ENCODE data around the gene DNMBP.
"Not testable (repeated sequence)": the region's sequence is repeated elsewhere in the genome, so short reads cannot be mapped to it uniquely, and the experiment has no call there.

Gene DNMBP

DNA sequence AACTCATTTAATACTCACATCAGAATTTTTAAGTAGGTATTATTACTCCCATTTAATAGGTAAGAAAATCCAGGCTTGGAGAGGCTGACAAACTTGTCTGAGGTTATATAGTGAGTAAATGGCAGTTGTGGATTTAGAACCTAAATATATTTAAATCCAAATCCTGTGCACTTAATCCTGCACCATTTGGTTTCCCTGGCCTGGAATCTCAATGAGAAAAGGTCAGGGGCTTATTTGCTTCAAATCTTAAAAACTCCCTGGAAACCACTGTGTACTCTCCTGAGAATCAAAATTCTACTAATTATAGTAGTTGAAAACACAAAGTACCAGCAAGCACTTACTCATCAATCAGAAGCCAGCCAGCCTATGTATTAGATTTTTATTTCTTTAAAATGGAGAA lies 97.7 kb downstream of the DNMBP start:
- no peak for DNase-seq

DNA sequence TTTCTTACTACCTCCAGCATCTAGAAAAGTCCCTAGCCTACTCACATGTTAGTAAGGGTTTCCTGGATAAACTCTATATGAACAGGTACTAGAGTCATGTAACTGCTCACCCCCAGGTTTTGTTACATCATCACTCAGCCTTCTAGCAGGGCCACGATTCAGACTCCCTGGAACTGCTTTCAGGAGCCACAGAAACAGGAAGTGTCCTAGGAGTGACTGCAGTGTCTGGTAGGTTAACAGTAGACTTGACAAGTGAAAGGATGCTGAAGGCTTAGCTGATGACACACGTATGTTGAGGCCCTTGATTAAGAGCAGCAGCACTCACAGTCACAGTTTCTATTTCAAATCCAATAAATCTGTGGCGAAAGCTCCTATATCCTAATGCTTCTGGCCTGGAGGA lies 101.2 kb downstream of the DNMBP start:
- no peak for DNase-seq

DNA sequence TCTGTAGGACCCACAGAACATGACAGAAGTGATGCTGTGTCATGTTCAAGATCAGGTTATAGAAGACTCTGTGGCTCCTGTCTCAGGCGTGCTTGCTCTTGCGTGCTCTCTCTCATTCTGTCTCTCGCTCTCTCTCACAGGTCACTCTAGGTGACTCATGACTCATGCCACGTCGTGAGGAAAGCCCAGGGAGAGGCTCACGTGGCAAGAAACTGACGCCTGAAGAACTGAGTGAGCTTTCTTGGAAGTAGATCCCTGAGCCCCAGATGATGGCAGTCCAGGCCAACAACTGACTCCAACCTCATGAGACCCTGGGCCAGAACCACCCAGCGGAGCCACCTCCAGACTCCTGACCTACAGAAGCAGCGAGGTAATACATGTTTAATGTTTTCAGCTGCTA lies 103.3 kb downstream of the DNMBP start:
- DNase-seq, result no peak

DNA sequence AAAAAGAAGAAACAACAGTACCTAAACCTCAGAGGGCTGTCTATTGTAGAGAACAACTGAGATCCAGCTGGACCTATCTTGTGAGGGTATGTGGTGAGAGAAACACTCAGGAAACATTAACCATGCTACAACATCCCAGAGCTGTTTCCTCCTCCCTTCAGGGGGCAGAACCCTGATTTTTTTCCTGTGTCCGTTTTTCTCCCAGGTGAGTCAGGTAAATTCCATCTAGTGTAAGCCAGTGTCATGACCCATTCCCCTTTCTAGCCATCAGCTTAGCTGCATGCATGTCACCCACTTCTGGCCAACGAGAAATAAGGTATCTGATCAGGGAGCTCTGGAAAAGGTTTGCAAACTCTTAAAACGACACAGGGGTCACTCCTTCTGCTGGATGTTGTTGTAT lies 103.8 kb downstream of the DNMBP start:
- no peak for DNase-seq

DNA sequence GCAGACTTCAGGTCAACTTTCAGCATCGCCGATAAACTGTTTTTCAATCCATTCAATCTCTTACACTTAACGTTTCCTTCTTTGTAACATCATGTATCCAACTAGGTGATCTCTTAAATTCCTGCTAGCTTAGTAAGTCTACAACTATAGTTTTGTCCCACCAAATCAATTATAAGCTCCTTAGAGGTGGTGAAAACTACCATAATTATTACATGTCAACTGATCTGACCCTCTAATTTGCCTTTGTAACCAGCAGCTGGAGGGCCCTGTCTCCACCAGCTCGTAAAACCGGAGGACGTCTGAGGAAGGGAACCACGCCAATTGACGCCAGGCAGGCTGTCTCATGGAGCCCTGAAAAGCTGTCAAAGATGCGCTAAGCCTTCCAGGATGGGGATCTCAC lies 113.9 kb downstream of the DNMBP start:
- DNase-seq, result no peak

DNA sequence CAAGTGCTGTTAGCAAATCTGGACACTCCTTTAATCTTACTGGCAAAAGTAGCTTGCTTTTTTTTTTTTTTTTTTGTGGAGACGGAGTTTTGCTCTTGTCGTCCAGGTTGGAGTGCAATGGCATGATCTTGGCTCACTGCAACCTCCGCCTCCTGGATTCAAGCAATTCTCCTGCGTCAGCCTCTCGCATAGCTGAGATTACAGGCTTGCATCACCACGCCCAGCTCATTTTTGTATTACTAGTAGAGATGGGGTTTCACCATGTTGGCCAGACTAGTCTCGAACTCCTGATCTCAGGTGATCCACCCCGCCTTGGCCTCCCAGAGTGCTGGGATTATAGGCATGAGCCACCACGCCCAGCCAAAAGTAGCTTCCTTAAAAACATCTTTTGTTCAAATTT lies 114.7 kb downstream of the DNMBP start:
- not testable (repeated sequence) for DNase-seq

DNA sequence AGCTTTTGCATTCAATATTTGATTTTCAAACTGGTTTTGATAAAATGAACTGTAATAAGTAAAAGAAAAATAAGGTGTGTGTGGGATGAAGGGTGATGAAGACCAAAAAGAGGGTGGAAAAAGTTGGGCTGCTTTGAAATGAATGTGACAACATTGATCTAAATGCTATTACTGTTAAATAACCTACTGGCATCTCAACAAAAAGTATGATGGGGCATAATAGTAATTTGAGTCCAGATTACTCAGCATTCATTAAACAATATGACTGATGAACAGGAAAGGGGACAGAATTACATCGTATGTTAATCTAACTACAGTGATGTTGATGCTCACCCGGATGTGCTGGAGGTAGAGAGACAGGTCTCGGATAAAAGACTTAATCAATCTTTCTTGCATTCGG lies 115.1 kb downstream of the DNMBP start:
- no peak for DNase-seq

DNA sequence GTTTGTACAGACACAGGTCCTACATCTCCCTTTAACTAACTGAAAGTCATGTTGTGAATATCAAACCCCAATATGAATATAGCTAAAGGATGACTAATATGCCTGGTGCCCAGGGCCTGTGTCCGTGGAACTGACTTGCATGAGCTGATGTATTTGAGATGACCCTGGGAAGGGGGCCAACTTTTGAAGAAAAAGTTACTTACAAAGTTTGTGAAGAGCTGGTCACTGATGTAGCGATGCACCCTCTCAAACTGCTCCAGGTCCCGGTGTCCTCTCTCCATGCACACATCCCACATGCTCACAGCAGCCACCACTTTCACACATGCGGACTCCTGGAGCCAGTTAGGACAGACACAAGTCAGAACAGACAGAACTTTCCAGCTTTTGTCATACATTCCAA lies 121.1 kb downstream of the DNMBP start:
- no peak for DNase-seq

DNA sequence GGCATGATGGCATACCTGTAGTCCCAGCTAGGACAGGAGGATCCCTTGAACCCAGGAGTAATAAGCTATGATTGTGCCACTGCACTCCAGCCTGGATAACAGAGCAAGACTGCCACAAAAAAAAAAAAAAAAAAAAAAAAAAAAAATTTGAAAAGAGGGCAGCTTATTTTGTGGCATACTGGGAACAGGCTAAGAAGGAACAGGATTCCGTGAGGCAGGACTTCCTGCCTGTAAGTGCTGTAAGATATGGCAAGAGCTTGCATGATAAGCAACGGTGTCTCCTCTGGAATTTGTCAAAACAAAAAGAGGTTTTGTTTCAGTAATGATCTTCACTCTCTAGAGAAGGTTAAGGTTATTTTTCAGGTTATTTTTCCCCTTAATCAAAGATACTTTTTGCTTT lies 126.2 kb downstream of the DNMBP start:
- no peak for DNase-seq

DNA sequence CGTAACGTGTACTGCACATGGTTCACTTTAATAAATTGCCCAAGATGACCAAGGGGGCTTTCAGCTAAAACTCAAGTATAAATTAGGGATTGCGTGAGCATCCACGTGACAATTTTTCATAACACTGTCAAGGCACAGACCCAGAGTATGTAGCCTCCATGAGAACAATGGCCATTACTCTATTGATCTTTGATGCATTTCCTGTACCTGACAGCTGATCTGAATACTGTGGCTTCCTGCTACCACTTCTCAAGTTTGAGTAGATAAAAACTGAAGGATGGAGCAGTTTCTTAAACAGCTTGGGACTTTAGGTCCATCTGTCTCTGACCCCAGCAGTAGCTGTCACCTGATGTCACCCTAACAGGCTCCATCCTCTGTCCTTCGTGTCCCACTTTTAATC lies 128.4 kb downstream of the DNMBP start:
- no peak for DNase-seq

DNA sequence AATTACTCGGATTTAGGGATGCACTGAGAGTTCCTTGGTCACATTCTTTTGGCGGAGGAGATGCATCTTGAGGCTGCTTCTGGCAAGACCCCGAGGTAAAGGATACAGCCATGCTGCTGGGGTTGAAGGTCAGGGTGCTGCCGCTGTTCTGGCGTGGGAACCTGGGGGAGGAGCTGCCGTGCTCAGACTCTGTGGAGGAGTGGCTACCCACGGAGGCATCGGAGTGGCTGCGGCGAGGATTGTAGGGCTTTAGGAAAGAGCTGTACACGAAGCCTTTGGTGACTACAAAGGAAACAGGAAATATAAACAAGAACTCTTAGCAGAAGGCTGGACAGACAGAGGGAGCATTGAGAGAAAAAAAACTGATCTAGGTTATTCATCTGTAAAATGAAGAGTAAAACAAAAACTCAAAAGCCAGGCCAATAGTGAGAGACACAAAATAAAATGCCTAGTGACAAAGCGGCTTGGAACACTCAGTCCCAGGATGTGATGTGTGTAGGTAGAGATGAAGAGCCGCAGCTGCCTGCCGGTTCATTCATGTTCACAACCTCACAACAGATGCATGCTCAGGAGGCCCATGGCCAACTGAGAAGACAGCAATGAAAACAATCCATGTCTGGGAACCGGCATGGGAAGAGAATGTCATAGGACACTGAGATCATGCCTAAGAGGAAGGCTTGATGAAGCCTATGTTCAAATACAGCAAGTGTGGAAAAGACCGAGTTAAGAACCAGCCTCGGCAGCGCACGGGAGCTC lies 129.5 kb downstream of the DNMBP start:
- DNase-seq, result no peak

DNA sequence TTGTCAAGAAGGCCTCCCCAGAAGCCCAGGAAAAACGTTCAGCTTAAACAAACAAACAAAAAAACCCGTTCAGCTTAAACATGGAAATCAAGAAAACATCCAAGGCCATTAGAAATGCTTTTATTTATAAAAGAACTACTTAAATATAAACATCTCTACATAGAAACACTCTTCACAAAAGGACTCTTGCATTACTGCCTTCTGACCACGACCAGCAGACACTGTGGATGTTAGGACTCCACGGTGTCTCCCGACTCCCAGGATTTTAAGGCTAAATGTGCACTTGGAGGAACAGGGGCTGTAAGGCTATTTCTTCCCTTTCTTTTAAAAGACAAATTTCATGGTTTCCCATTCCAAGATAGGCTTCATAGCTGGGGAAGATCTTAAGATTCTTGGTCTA lies 134.3 kb downstream of the DNMBP start:
- DNase-seq, result no peak

DNA sequence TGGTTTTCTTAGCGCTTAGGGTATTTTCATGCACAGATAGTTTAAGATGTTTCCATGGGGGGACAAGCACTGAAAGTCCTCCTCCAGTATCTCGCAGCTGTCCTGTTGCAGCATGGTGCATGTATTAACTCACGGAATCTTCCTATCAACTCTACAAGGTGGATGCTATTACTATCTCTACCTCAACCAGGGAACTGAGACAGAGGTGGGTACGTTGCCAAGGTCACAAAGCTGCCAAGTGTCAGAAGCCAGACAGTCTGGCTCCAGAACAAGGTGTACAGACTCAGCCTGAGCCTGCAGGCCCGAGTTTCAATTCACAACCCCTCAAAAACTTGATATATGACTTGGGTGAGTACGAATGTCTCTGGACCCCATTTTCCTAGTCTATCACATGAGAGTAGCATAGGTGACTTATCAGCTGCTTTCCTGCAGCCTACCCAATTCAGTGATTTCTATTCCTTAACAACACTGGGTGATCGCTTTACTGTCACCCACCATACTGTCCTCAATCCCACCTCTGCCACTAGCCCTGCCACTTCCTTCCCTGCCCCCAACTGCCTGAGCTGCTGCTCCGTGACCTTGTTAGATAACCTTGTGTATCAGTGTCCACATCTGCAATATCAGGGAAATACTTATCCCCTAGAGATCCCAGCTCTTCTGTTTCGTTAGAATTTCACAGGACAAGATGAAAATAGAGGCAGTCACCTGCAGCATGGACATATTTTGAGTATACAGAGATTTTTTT lies 135.2 kb downstream of the DNMBP start:
- DNase-seq, result no peak

DNA sequence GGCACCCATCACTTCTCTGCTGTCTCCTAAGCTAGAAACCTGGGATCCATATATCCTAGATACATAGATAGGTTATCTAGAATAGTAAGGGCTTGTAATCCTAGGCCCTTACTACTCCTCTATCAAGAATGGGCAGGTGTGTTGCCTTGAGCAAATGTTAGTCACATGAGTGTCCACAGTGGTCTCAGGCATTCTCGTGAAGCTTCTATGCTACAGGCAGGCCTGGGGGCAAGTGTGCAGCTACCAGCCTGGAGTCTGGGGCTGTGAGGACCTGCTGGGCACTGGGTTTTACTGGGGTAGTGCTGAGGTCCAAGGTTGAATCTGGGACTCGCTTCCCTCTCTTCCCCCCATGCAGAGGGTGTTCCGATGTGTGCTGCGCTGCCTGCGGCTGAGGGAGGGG lies 135.9 kb downstream of the DNMBP start:
- no peak for DNase-seq

DNA sequence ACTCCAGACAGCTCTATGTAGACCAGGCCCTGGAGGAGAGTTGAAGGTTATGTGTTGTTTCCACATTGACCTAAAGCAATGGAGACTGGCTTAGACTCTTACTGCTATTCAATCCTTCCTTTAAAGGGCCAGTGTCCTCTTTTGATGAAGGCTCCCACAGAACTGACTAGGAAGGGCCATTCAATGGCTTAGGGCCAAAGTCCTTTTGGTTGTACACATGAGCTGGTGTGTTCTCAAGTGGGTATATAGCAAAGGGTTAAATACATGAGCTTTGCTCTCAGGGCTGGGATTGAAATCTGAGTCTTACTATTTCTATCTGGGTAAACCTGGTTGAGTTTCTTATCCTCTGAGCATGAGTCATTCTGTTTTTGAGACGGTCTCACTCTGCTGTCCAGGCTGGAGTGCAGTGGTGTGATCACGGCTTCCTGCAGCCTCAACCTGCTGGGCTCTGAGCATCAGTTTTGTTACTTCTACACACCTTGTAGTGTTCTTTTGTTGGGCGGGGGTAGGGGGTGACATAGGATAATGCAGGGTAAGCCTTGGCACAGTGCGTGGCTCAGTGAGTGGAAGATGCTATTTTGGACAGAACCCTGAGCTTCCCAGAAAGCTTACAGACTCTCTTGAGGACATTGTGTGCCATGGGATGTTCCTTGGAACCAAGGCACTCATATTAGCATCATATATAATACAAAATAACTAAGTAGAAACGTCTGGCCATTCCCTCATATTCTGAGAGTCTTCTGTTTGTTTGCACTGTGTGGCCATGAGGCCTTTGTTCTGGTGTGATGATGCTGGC lies 137.2 kb downstream of the DNMBP start:
- no peak for DNase-seq

DNA sequence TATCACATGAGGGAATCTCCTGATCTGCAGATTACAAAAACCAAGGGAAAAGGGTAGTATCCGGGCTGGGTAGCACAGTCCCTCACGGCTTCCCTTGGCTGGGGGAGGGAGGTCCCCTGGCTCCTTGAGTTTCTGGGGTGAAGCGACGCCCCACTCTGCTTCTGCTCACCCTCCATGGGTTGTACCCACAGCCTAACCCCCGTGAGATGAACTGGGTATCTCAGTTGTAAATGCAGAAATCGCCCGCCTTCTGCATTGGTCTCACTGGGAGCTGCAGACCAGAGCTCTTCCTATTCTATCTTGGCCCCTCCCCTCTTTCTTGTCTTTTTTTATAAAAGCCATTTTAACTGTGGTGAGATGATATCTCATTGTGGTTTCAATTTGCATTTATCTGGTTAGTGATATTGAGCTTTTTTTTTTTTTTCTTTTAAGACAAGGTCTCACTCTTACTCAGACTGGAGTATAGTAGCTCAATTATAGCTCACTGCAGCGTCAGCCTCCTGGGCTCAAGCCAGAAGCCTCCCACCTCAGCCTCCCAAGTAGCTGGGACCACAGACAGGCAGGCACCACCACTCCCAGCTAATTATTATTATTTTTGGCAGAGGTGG lies 139.5 kb downstream of the DNMBP start:
- no peak for DNase-seq

DNA sequence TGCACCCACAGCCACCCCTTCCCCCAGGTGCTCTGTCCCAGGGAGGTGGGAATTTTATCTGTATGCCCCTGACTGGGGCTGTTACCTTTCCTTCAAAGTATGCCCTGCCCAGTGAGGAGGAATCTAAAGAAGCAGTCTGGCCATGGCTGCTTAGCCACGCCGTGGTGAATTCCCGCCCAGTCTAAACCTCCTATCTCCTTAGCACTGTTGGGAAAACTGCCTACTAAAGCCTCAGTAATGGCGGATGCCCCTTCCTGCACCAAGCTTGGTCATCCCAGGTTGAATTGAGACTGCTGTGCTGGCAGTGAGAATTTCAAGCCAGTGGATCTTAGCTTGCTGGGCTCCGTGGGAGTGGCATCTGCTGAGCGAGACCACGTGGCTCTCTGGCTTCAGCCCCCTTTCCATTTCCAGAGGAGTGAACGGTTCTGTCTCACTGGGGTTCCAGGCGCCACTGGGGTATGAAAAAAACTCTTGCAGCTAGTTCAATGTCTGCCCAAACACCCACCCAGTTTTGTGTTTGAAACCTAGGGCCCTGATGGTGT lies 140.1 kb downstream of the DNMBP start:
- no peak for DNase-seq

DNA sequence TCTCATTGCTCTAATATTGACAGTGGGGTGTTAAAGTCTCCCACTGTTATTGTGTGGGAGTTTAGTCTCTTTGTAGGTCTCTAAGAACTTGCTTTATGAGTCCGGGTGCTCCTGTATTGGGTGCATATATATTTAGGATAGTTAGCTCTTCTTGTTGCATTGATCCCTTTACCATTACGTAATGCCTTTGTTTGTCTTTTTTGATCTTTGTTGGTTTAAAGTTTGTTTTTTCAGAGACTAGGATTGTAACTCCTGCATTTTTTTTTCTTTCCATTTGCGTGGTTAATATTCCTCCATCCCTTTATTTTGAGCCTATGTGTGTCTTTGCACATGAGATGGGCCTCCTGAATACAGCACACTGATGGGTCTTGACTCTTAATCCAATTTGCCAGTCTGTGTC lies 142.5 kb downstream of the DNMBP start:
- not testable (repeated sequence) for DNase-seq

DNA sequence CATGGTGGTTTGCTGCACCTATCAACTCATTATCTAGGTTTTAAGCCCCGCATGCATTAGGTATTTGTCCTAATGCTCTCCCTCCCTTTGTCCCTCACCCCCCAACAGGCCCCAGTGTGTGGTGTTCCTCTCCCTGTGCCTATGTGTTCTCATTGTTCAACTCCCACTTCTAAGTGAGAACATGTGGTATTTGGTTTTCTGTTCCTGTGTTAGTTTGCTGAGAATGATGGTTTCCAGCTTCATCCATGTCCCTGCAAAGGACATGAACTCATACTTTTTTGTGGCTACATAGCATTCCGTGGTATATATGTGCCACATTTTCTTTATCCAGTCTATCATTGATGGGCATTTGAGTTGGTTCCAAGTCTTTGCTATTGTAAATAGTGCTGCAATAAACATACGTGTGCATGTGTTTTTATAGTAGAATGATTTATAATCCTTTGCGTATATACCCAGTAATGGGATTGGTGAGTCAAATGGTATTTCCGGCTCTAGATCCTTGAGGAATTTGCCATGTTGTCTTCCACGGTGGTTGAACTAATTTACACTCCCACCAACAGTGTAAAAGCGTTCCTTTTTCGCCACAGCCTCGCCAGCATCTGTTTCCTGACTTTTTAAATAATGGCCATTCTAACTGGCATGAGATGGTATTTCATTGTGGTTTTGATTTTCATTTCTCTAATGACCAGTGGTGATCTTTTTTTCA lies 146.1 kb downstream of the DNMBP start:
- not testable (repeated sequence) for DNase-seq

DNA sequence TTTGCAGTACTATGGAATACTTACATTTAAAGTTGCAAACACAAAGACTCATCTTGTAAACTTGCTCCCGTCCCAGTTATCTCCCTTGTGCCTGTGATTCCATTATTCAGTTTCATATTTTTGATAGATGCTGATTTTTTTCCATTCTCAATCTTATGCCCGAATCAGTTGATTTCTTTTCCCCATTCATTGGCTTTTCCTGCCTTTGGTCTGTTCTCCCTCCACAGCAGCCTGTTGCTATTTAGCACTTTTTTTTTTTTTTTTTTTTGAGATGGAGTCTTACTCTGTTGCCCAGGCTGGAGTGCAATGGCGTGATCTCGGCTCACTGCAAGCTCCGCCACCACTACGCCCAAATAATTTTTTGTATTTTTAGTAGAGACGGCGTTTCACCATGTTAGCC lies 149.3 kb downstream of the DNMBP start:
- no peak for DNase-seq

DNA sequence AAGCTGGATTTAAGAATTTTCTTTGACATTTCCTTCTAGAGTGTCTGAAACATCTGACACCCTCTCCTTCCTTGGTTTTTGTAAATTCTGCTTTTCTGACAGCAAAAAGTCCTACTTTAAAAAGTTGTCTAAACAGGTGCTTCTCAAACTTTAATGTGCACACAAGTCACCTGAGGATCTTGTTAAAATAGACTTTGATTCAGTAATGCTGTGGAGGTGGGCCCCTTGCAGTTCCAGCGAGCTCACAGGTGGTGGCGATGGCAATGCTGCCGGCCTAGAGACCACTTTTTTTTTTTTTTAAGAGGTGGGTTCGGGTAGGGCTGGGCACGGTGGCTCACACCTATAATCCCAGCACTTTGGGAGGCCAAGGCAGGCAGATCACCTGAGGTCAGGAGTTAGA lies 150.2 kb downstream of the DNMBP start:
- no peak for DNase-seq

DNA sequence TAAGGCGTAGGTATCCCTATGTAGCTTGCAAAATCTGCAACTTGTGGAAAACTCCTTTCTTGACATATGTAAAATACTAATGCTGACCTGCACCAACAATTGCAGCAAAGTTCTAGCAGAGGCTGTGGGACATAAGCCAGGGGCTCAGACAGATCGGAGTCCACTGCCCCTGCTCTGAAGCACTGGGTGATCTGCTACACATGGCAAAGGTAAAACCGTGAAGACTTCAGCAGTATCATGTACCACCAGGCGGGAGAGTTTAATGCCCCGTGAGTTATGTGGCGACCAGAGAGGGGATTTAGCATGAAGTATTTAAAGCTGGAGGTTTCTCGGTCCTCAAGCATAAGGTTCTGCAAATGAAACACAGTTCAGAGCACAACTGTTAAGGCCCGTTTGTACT lies 150.9 kb downstream of the DNMBP start:
- DNase-seq, result no peak

Data from right forelimb (tissue), 1 donor.